ENCODE results near the gene SCART1. TPM values are rescaled to one million over a fixed set of nuclear protein-coding genes. Genes with fewer than 3 reads are reported as not detected.

SCART1 gene
- total RNA-seq, 1 experiment from 2014 or later: 3.7 TPM

- no peaks in the 10 kb centered on the region for H4K20me1 ChIP-seq (ENCODE audit: insufficient read depth)
- no peak overlapping the region for H3K4me3 ChIP-seq (replicated peaks in 1 of 2; ENCODE audit: low read depth in 1 of 2, low read length in 2 of 2)
- peaks cover 54% of the 10 kb centered on the region for H3K79me2 ChIP-seq (ENCODE audit: insufficient read depth, low read length)
- no peak overlapping the region for H3K4me2 ChIP-seq (ENCODE audit: low read length)
- H3K9ac ChIP-seq (ENCODE audit: low read length): no peak overlapping the region
- peaks cover 0 to 7% of the 10 kb centered on the region in 2 experiments; a peak in 3 of 4 replicates for H3K36me3 ChIP-seq (ENCODE audit: control insufficient read depth in 1 of 2, insufficient read depth in 2 of 2, low read length in 2 of 2)
- ChIA-PET POLR2A (no interaction called here), CTCF (no interaction called here), RAD21 (ENCODE audit: low non-redundant PET in 1 of 2, low total read pairs in 2 of 2, uncharacterized antibody in 2 of 2, unreplicated experiment in 2 of 2) (no interaction called here)
- intact Hi-C loops (cut with micrococcal nuclease): no loop called here
- TF ChIP-seq CBX3 (IDR thresholded peaks at IDR 0.05; ENCODE audit: low read depth) (no peak), ZFX (IDR thresholded peaks at IDR 0.05) (no peak), EZH2phosphoT487 (IDR thresholded peaks at IDR 0.05; ENCODE audit: borderline replicate concordance) (no peak), SRF (IDR thresholded peaks at IDR 0.05; ENCODE audit: low read depth) (no peak), FOSL1 (IDR thresholded peaks at IDR 0.05; ENCODE audit: low read depth) (no peak)
- no peak for DNase-seq (ENCODE audit: low read depth, low spot score)
- ATAC-seq: no peak
- H3K9me3 ChIP-seq (ENCODE audit: control insufficient read depth in 1 of 2, insufficient read depth in 1 of 2, low read depth in 1 of 2, low read length in 2 of 2): no peaks in the 10 kb centered on the region
- no peaks in the 10 kb centered on the region for H3K4me1 ChIP-seq (ENCODE audit: control insufficient read depth in 1 of 2, insufficient read depth in 2 of 2, low read length in 2 of 2)
- H3K27ac ChIP-seq (ENCODE audit: low read depth, low read length): no peak overlapping the region
- no peaks in the 10 kb centered on the region for H3K9me2 ChIP-seq (ENCODE audit: insufficient read depth)
- no TSS peak for BruUV-seq (replicated peaks)
- no peaks in the 10 kb centered on the region for H3K27me3 ChIP-seq (ENCODE audit: insufficient read depth, low read length)
- no peak overlapping the region for H2AFZ ChIP-seq (ENCODE audit: low read depth, low read length, poor library complexity, severe bottlenecking)
Measured at GRCh38 chr10:133405272-133405671, 48.5 kb upstream of the SCART1 start.

GRCh38 chr10:133405844-133406527 is 47.8 kb upstream of the SCART1 start:
- Histone ChIP-seq H3K79me2 (ENCODE audit: insufficient read depth, low read length) (peaks cover 57% of the 10 kb centered on the region), H3K4me2 (ENCODE audit: low read length) (no peak overlapping the region), H2AFZ (ENCODE audit: low read depth, low read length, poor library complexity, severe bottlenecking) (no peak overlapping the region), H3K9me3 (ENCODE audit: control insufficient read depth in 1 of 2, insufficient read depth in 1 of 2, low read depth in 1 of 2, low read length in 2 of 2) (no peaks in the 10 kb centered on the region), H3K4me1 (ENCODE audit: control insufficient read depth in 1 of 2, insufficient read depth in 2 of 2, low read length in 2 of 2) (no peaks in the 10 kb centered on the region), H3K27ac (ENCODE audit: low read depth, low read length) (no peak overlapping the region), H4K20me1 (ENCODE audit: insufficient read depth) (no peaks in the 10 kb centered on the region), H3K4me3 (replicated peaks in 1 of 2; ENCODE audit: low read depth in 1 of 2, low read length in 2 of 2) (no peak overlapping the region), H3K27me3 (ENCODE audit: insufficient read depth, low read length) (no peaks in the 10 kb centered on the region), H3K9ac (ENCODE audit: low read length) (no peak overlapping the region), H3K9me2 (ENCODE audit: insufficient read depth) (no peaks in the 10 kb centered on the region), H3K36me3 (ENCODE audit: control insufficient read depth in 1 of 2, insufficient read depth in 2 of 2, low read length in 2 of 2) (peaks cover 0 to 14% of the 10 kb centered on the region in 2 experiments; a peak in 2 of 4 replicates)
- no TSS peak for BruUV-seq (replicated peaks)
- ATAC-seq: no peak
- RAD21 ChIA-PET (ENCODE audit: low non-redundant PET in 1 of 2, low total read pairs in 2 of 2, uncharacterized antibody in 2 of 2, unreplicated experiment in 2 of 2): no interaction called here
- CTCF ChIA-PET: no interaction called here
- DNase-seq (ENCODE audit: low read depth, low spot score): no peak
- intact Hi-C loops (cut with micrococcal nuclease): no loop called here
- POLR2A ChIA-PET: no interaction called here
- TF ChIP-seq EGR1 (IDR thresholded peaks at IDR 0.05; ENCODE audit: low read depth): no peak
- TF ChIP-seq ZFX (IDR thresholded peaks at IDR 0.05): no peak
- TF ChIP-seq RAD21 (IDR thresholded peaks at IDR 0.05; ENCODE audit: low read depth): no peak
- TF ChIP-seq CTCF (IDR thresholded peaks at IDR 0.05 in 2 of 3, conservative IDR thresholded peaks at IDR 0.05 in 1 of 3; ENCODE audit: borderline replicate concordance in 1 of 3, insufficient read depth in 1 of 3, low read depth in 2 of 3, low read length in 2 of 3): no peak
- TF ChIP-seq SP1 (IDR thresholded peaks at IDR 0.05; ENCODE audit: low read depth): no peak
- no peak for TF ChIP-seq SIN3A (IDR thresholded peaks at IDR 0.05; ENCODE audit: low read depth)
- no peak for TF ChIP-seq EZH2phosphoT487 (IDR thresholded peaks at IDR 0.05; ENCODE audit: borderline replicate concordance)
- TF ChIP-seq REST (IDR thresholded peaks at IDR 0.05; ENCODE audit: low read depth): no peak
- no peak for TF ChIP-seq MAX (IDR thresholded peaks at IDR 0.05)
- TF ChIP-seq EZH2 (IDR thresholded peaks at IDR 0.05): no peak
- TF ChIP-seq ATF3 (IDR thresholded peaks at IDR 0.05): no peak
- TF ChIP-seq POLR2AphosphoS5 (IDR thresholded peaks at IDR 0.05; ENCODE audit: low read depth, low read length): no peak
- TF ChIP-seq YY1 (IDR thresholded peaks at IDR 0.05; ENCODE audit: extremely low read depth, insufficient replicate concordance, low read depth, low read length): no peak

Measured in HCT116 (cell line).